Muscle layer of duodenum (tissue), 2 donors: ENCODE data around the gene SGIP1.

ENCODE experiments used
- H3K27ac ChIP-seq: one replicate; pipeline ENCODE4 v1.7.0; 2013; ENCODE audit warnings: mild to moderate bottlenecking, low read length
- H3K27me3 ChIP-seq: one replicate; pipeline ENCODE4 v1.7.0; 2013; ENCODE audit warnings: low read depth, mild to moderate bottlenecking, control low read depth, low read length
- H3K36me3 ChIP-seq, 2 donors: one replicate each; pipeline ENCODE4 v1.7.0; 2013; ENCODE audit warnings: low read length in 2 of 2, control low read depth in 1 of 2, mild to moderate bottlenecking in 1 of 2; ENCODE audit not compliant: insufficient read depth in 2 of 2, control insufficient read depth in 1 of 2
- H3K4me1 ChIP-seq, 2 donors: one replicate each; pipeline ENCODE4 v1.7.0; 2013; ENCODE audit warnings: low read length in 2 of 2, mild to moderate bottlenecking in 2 of 2, control low read depth in 1 of 2, moderate library complexity in 1 of 2; ENCODE audit not compliant: insufficient read depth in 2 of 2, control insufficient read depth in 1 of 2
- H3K4me3 ChIP-seq, 2 donors: one replicate each; pipeline ENCODE4 v1.7.0; 2013; ENCODE audit warnings: low read length in 2 of 2, low read depth in 1 of 2, mild to moderate bottlenecking in 1 of 2
- H3K9me3 ChIP-seq, 2 donors: one replicate each; pipeline ENCODE4 v1.7.0; 2013; ENCODE audit warnings: low read length in 2 of 2, control low read depth in 1 of 2, mild to moderate bottlenecking in 1 of 2; ENCODE audit not compliant: control insufficient read depth in 1 of 2
- donor health status: healthy.

SGIP1 gene

DNA sequence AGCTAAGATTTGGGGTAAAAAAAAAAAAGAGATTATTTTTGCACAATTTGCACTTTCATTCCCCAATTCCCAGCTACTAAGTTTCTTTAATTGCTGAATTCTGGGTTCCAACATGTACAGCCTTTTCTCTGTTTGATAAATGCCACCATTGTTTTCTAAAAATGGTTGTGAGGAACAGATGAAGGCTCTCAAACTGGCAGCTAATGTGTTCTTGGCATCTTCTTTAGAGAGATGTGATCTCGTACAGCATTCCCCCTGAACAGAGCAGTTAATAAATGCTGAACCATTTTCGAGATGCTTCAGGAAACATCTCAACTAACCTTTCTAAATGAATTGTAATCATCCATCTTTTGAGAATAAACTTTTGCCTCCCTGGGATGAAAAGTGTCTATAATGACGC lies 110.4 kb downstream of the SGIP1 start:
- H3K4me1 ChIP-seq = no peaks in the 10 kb centered on the region
- no peaks in the 10 kb centered on the region for H3K9me3 ChIP-seq
- no peak overlapping the region for H3K4me3 ChIP-seq
- H3K27ac ChIP-seq = no peak overlapping the region
- H3K27me3 ChIP-seq = no peaks in the 10 kb centered on the region
- H3K36me3 ChIP-seq = peaks cover 0 to 4% of the 10 kb centered on the region in 2 donors

DNA sequence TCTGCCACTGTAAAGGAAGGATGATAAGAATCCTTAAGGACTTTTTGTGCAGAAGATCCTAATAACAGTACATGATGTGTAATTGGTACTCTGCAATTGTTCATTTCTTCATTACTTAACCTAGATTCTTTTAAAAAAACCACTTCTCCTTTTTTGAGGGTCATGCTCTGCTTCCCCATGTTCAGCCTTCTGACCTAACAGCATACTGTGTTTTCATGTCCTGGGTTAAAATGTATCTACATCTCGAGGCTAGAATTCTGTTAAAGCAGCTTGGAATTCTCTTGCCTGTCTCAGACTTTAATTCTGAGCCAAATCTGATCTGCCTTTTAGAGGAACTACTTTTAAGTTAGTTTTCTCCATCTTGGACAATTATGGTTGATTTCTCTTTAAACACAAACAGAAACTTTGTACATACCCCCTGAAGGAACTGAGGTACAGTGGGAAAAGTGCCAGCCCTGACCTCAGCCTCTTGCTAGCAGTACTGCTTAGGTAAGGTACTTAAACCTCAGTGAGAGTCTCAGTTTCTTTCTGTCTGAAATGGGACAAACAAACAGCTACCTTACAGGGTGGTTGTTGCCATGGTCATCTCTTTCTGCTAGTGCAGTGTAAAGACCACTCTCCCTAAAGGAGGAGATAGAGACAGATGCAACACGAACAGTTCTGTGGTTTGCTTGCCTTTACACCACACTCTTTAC lies 115.1 kb downstream of the SGIP1 start:
- H3K4me3 ChIP-seq = no peak overlapping the region
- no peaks in the 10 kb centered on the region for H3K4me1 ChIP-seq
- H3K27ac ChIP-seq = no peak overlapping the region
- H3K9me3 ChIP-seq = no peaks in the 10 kb centered on the region
- no peaks in the 10 kb centered on the region for H3K27me3 ChIP-seq
- H3K36me3 ChIP-seq = peaks cover 0 to 4% of the 10 kb centered on the region in 2 donors

DNA sequence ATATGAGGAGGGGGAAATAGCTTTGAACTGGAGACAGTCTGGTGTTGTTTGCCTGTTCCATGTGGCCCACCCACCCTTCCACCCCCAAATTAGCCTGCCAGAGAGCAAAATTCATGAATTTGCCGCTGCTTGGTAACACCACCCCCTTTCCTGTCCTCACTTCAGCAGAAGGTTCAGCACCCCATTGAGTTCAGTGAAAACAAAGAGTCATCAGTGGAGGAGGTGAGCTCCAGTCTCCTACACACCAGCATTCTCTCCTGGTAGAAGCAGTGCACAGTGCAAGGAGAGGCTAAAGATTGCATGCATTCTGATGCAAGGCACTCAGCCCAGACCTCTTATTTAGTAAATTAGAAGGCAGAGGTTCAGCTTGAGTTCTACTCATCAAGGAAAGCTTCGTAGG lies 118.6 kb downstream of the SGIP1 start:
- Histone ChIP-seq H3K9me3 (no peaks in the 10 kb centered on the region), H3K36me3 (no peaks in the 10 kb centered on the region), H3K4me1 (no peaks in the 10 kb centered on the region), H3K27ac (no peak overlapping the region), H3K4me3 (no peak overlapping the region), H3K27me3 (no peaks in the 10 kb centered on the region)

DNA sequence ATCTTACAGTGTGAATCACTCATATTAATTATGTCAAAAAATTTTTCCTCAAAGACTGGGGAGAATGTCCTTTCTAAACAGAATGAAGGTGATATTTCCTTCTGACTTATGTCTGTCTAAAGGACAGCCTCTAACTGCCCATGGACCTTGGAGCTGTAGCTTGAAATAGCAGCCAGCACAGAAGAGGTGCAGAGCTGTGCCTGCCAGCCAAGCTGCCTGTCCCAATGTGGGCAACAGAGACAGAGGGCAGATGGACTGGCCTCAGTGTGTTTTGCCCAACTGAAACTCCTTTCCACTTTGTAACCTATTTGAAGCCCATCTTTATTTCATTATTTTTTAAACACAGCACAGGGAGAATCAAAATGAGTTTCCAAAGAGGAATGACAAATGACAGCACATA lies 120.7 kb downstream of the SGIP1 start:
- no peaks in the 10 kb centered on the region for H3K4me1 ChIP-seq
- H3K4me3 ChIP-seq = no peak overlapping the region
- H3K36me3 ChIP-seq = no peaks in the 10 kb centered on the region
- no peak overlapping the region for H3K27ac ChIP-seq
- no peaks in the 10 kb centered on the region for H3K9me3 ChIP-seq
- no peaks in the 10 kb centered on the region for H3K27me3 ChIP-seq

DNA sequence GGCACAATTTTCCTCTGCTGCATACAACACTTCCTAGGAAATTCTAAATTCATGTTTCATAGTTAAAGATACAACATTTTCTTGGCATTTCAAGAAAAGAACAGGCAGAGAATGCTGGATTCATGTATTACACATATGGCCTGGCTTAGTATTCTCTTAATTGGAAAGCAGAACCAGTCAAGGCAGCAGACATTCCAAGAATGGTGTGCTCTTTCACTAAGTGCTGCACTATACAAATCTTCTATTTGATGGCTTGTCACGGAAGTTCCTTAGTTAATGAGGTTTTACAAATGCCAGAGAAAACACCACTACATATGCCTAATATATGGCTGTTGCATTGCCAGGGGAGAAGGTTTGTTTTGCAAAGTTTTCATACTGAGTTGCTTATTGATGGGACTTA lies 137.5 kb downstream of the SGIP1 start:
- H3K4me1 ChIP-seq = no peaks in the 10 kb centered on the region
- peaks cover 0 to 1% of the 10 kb centered on the region in 2 donors for H3K36me3 ChIP-seq
- H3K27me3 ChIP-seq = no peaks in the 10 kb centered on the region
- no peak overlapping the region for H3K27ac ChIP-seq
- H3K4me3 ChIP-seq = no peak overlapping the region
- no peaks in the 10 kb centered on the region for H3K9me3 ChIP-seq

DNA sequence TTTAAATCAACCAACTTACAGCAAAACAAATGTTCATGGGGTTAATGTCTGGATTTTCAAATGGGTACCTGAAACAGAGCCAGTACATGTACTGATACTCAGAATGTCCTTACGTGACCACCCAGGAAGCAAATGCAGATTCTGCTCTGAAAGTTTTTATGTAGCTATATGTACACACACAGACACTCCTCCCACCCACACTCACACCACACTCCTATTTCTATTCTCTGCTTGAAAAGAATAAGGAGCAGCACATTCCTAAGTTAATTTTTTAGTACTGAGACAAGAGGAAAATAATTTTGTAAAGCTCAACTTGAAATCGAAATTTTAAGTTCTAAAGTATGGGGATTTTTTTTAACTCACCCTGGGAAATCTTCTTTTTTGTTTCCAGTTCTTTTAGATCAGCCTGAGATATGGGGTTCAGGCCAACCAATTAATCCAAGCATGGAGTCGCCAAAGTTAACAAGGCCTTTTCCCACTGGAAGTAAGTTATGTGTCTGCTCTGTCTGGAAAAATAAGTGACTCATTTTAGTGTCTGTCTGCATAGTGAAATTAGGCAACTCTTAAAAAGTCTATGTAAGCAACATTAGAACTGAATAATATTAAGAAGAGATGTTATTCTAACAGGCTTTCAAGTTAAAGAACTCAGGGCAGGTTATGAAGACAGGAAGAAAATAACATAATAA lies 142.8 kb downstream of the SGIP1 start:
- H3K4me3 ChIP-seq = no peak overlapping the region
- H3K27me3 ChIP-seq = no peaks in the 10 kb centered on the region
- no peaks in the 10 kb centered on the region for H3K9me3 ChIP-seq
- peaks cover 0 to 14% of the 10 kb centered on the region in 2 donors for H3K36me3 ChIP-seq
- no peak overlapping the region for H3K27ac ChIP-seq
- H3K4me1 ChIP-seq = no peaks in the 10 kb centered on the region

DNA sequence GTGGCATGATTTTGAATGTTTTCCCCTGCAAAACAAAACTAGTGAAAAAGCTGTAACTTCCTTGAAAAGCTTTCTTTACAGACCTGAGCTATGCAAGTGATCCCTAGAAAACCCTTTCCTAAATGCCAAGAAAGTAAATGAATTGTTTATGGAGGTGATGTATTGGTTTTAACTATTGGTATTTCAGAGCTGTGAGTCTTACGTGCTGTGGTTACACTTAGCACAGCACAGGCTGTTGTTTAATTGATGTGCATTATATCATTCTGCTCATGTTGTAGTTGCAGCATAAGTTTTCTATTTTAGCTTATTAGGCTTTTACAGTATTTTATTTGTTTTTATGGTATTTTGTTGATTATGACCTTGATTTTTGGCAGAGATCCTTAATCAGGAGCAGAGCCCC lies 144.2 kb downstream of the SGIP1 start:
- H3K27ac ChIP-seq = no peak overlapping the region

DNA sequence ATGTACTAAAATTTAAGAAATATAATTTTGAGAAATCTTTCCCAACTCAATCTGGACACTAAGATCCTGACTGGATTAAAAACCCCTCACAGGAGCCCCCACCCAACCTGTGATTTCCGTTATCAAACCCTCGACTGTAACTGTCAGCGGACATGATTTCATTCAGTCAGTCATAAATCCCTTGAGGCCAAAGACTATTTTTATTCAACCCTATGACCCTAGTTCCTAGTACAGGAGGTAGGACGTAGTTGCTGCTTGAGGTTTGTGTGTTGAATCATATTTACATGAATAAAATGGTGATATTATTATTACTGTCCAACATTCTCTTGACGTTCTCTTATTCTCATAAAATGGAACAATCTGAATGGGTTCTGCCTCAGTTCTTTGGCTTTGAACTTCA lies 145.2 kb downstream of the SGIP1 start:
- H3K27ac ChIP-seq = no peak overlapping the region
- no peak overlapping the region for H3K4me3 ChIP-seq
- no peaks in the 10 kb centered on the region for H3K4me1 ChIP-seq
- no peaks in the 10 kb centered on the region for H3K9me3 ChIP-seq
- H3K36me3 ChIP-seq = peaks cover 0 to 14% of the 10 kb centered on the region in 2 donors
- H3K27me3 ChIP-seq = no peaks in the 10 kb centered on the region

More for the DNA sequence above, 144.2 kb downstream of the SGIP1 start:
- peaks cover 0 to 14% of the 10 kb centered on the region in 2 donors for H3K36me3 ChIP-seq
- H3K9me3 ChIP-seq = no peaks in the 10 kb centered on the region
- H3K4me3 ChIP-seq = no peak overlapping the region
- H3K4me1 ChIP-seq = no peaks in the 10 kb centered on the region
- H3K27me3 ChIP-seq = no peaks in the 10 kb centered on the region

DNA sequence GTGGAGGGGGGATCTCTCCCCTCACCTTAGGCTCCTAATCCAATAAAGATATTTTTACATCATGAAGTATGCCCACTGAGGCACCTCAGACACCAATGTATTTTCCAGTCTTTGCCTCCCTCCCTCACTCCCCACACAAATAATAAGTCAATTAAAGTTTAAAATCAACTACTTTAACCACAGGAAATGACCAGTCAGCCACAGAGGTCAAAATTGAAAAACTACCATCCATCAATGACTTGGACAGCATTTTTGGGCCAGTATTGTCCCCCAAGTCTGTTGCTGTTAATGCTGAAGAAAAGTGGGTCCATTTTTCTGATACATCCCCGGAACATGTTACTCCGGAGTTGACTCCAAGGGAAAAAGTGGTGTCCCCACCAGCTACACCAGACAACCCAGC lies 147.7 kb downstream of the SGIP1 start:
- H3K9me3 ChIP-seq = no peaks in the 10 kb centered on the region
- no peaks in the 10 kb centered on the region for H3K4me1 ChIP-seq
- H3K27me3 ChIP-seq = no peaks in the 10 kb centered on the region
- H3K27ac ChIP-seq = no peak overlapping the region
- peaks cover 0 to 10% of the 10 kb centered on the region in 2 donors for H3K36me3 ChIP-seq
- no peak overlapping the region for H3K4me3 ChIP-seq

DNA sequence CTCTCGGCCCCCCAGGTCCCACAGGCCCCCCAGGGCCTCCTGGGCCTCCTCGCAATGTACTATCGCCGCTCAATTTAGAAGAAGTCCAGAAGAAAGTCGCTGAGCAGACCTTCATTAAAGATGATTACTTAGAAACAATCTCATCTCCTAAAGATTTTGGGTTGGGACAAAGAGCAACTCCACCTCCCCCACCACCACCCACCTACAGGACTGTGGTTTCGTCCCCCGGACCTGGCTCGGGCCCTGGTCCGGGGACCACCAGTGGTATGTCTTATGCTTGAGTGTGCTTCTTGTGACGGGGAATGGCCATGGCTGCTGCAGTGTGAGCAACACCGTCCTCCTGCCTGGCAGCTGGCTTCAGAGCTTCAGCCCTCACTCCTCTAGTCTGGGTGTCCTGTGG lies 148.2 kb downstream of the SGIP1 start:
- peaks cover 0 to 6% of the 10 kb centered on the region in 2 donors for H3K36me3 ChIP-seq
- H3K4me1 ChIP-seq = no peaks in the 10 kb centered on the region
- no peaks in the 10 kb centered on the region for H3K9me3 ChIP-seq
- H3K4me3 ChIP-seq = no peak overlapping the region
- H3K27me3 ChIP-seq = no peaks in the 10 kb centered on the region
- no peak overlapping the region for H3K27ac ChIP-seq

DNA sequence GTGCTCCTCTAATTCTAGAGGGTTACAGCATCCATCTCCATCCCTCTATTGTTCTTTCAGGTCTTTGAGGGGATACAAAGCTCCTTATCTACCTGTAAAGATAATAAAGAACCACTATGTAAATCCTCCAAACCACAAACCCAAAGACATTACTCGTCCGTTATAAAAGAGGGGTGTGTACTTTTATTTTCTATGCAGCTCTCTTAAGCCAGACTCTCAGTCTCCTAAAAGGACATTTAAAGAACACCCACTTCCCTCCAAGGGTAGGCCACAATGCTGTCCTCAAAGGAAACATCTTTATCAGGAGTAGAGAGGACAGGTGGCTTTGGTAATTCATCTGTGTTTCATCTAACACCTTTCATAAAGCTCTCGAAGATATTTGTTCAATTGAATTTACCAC lies 150.4 kb downstream of the SGIP1 start:
- Histone ChIP-seq H3K36me3 (no peaks in the 10 kb centered on the region), H3K4me3 (no peak overlapping the region), H3K27me3 (no peaks in the 10 kb centered on the region), H3K4me1 (no peaks in the 10 kb centered on the region), H3K9me3 (no peaks in the 10 kb centered on the region), H3K27ac (no peak overlapping the region)

DNA sequence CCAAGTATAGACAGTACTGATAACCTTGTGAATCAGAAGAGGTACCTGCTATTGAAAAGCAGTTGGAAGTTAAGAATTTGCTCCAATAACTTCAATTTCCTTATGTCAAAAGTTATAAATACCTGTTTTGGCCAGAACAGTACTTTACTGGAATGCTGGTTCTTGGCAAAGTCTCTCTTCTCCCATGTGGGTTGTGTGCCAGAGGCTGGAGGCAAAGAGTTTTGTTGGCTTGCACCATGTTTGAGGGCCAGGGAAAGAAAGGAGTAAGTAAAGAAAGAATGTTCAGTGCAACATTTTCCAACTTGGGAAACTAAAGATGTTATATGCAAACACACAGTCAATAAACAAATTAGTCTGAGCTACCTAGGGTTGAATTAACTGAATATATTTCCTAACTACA lies 151.3 kb downstream of the SGIP1 start:
- H3K4me3 ChIP-seq = no peak overlapping the region
- H3K36me3 ChIP-seq = no peaks in the 10 kb centered on the region
- no peaks in the 10 kb centered on the region for H3K9me3 ChIP-seq
- H3K27me3 ChIP-seq = no peaks in the 10 kb centered on the region
- H3K27ac ChIP-seq = no peak overlapping the region
- H3K4me1 ChIP-seq = no peaks in the 10 kb centered on the region
